Measurements from ENCODE around the gene MED10.

The MED10 gene

GRCh38 chr5:6398570-6399230 lies 20.4 kb upstream of the MED10 start:
- DNase-seq, result no peak

- no peak for DNase-seq
Measured at GRCh38 chr5:6397536-6398269, 19.4 kb upstream of the MED10 start.

- DNase-seq, result no peak
Measured at GRCh38 chr5:6396836-6397535, 18.6 kb upstream of the MED10 start.

GRCh38 chr5:6396043-6396442 lies 17.7 kb upstream of the MED10 start:
- no peak for DNase-seq

GRCh38 chr5:6395621-6396020 lies 17.3 kb upstream of the MED10 start:
- DNase-seq, result no peak

- DNase-seq, result no peak
Measured at GRCh38 chr5:6395102-6395445, 16.7 kb upstream of the MED10 start.

- DNase-seq, result no peak
Measured at GRCh38 chr5:6394429-6395101, 16.2 kb upstream of the MED10 start.

- DNase-seq, result no peak
Measured at GRCh38 chr5:6393596-6394194, 15.3 kb upstream of the MED10 start.

GRCh38 chr5:6392561-6392960 lies 14.2 kb upstream of the MED10 start:
- no peak for DNase-seq

- DNase-seq, result no peak
Measured at GRCh38 chr5:6391151-6391550, 12.8 kb upstream of the MED10 start.

GRCh38 chr5:6389946-6390530 lies 11.7 kb upstream of the MED10 start:
- DNase-seq, result no peak

- no peak for DNase-seq
Measured at GRCh38 chr5:6389397-6389796, 11.1 kb upstream of the MED10 start.

- DNase-seq, result no peak
Measured at GRCh38 chr5:6387970-6388369, 9.6 kb upstream of the MED10 start.

GRCh38 chr5:6386271-6386670 lies 7.9 kb upstream of the MED10 start:
- no peak for DNase-seq

GRCh38 chr5:6384856-6385255 lies 6.5 kb upstream of the MED10 start:
- no peak for DNase-seq

- no peak for DNase-seq
Measured at GRCh38 chr5:6383376-6383775, 5.0 kb upstream of the MED10 start.

- DNase-seq, result no peak
Measured at GRCh38 chr5:6379246-6379645, 899 bp upstream of the MED10 start.

- no peak for DNase-seq
Measured at GRCh38 chr5:6378766-6379103, 388 bp upstream of the MED10 start.

- no peak for DNase-seq
Measured at GRCh38 chr5:6377582-6377904, 804 bp downstream of the MED10 start.

- no peak for DNase-seq
Measured at GRCh38 chr5:6376974-6377520, 1.3 kb downstream of the MED10 start.

- DNase-seq, result no peak
Measured at GRCh38 chr5:6373081-6373846, 5.1 kb downstream of the MED10 start.
